BLaER1 treated with 17β-estradiol and CSF1 and Interleukin-3, amounts not matched to agents 10 nM and 100 nM (cell line): ENCODE measurements around the gene CDKAL1.

ENCODE experiments used
- H3K27ac ChIP-seq, 11 experiments: shearing (Covaris generic); formaldehyde crosslinking; 2 replicates each; pipeline ENCODE4 v1.8.1; 2022
- H3K27me3 ChIP-seq, 11 experiments: shearing (Covaris generic); formaldehyde crosslinking; 2 replicates each; pipeline ENCODE4 v1.8.1; 2022
- H3K36me3 ChIP-seq, 11 experiments: shearing (Covaris generic); formaldehyde crosslinking; 2 replicates each; pipeline ENCODE4 v1.8.1; 2022
- H3K4me1 ChIP-seq, 10 experiments: shearing (Covaris generic); formaldehyde crosslinking; 2 replicates each; pipeline ENCODE4 v1.8.1; 2022
- H3K4me2 ChIP-seq, 11 experiments: shearing (Covaris generic); formaldehyde crosslinking; 2 replicates each; pipeline ENCODE4 v1.8.1; 2022
- H3K4me3 ChIP-seq, 10 experiments: shearing (Covaris generic); formaldehyde crosslinking; 2 replicates each; pipeline ENCODE4 v1.8.1; 2022
- H3K9ac ChIP-seq, 11 experiments: shearing (Covaris generic); formaldehyde crosslinking; 2 replicates each; pipeline ENCODE4 v1.8.1; 2022
- H3K9me3 ChIP-seq, 11 experiments: shearing (Covaris generic); formaldehyde crosslinking; replicated peaks in 1 of 11; 2 replicates each; pipeline ENCODE4 v1.8.1; 2022
- H4K20me1 ChIP-seq, 11 experiments: shearing (Covaris generic); formaldehyde crosslinking; 2 replicates each; pipeline ENCODE4 v1.8.1; 2022
- Cebpa-rat ChIP-seq, 11 experiments: shearing (Covaris generic); IDR thresholded peaks; 2 replicates each; pipeline ENCODE4 v1.8.1; 2022

CDKAL1 gene

DNA sequence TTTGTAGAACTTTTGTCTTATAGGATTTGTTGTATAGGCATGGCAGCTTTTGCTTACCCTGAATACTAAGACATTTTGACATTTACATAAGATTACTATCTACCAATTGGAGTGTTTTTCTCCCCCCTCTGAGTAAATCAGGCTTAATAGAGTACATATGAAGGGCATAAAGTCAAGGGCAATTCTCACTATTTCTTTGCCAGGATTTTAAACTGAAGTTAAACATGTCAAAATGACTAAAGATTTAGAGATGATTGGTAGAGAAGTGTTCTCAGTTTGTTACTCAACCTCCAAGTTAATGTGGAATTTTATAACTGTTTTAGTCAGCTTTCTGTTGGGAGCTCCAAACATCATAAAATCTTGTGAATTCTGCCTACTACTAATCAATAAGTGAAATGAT lies 157.8 kb downstream of the CDKAL1 start:
- Histone ChIP-seq H3K9ac (no peak overlapping the region), H4K20me1 (peaks cover 0 to 20% (median 0%) of the 10 kb centered on the region in 11 experiments; a peak in 1 of 22 replicates), H3K9me3 (peaks cover 0 to 10% (median 0%) of the 10 kb centered on the region in 11 experiments; a peak in 1 of 22 replicates), H3K27ac (no peak overlapping the region), H3K27me3 (no peaks in the 10 kb centered on the region), H3K36me3 (peaks cover 0 to 6% (median 0%) of the 10 kb centered on the region in 11 experiments; a peak in 3 of 22 replicates), H3K4me3 (no peak overlapping the region), H3K4me2 (no peak overlapping the region), H3K4me1 (peaks cover 0 to 10% (median 3%) of the 10 kb centered on the region in 10 experiments; a peak in 7 of 20 replicates)
- no peak for TF ChIP-seq Cebpa-rat (IDR thresholded peaks at IDR 0.05)

- H3K4me2 ChIP-seq, result no peak overlapping the region
- H3K9ac ChIP-seq, result no peak overlapping the region
Observed at GRCh38 chr6:20693466-20694063, 159.3 kb downstream of the CDKAL1 start.

DNA sequence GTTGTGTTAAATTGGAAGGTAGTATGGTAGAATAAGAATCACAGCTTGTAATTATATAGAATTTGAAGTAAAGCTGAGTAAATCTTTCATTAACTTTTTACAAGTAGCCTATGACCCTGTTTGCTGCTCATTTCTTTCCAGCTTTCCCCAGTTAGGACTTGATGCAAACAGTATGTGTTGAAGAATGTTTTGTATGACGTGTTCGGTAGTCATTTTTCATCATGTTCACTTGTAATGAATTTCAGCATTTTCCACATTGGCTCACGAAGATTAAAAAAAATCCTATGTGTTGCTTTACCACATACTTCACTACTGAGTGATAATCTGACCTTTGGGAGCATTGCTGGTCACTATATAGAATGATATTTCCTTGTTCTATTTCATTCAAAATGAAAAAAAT lies 162.4 kb downstream of the CDKAL1 start:
- Histone ChIP-seq H3K4me2 (no peak overlapping the region), H3K9ac (no peak overlapping the region), H3K27ac (no peak overlapping the region), H3K4me1 (no peaks in the 10 kb centered on the region), H3K9me3 (no peaks in the 10 kb centered on the region), H3K36me3 (no peaks in the 10 kb centered on the region; a peak in 1 of 22 replicates), H3K4me3 (no peak overlapping the region), H4K20me1 (peaks cover 0 to 12% (median 0%) of the 10 kb centered on the region in 11 experiments; a peak in 1 of 22 replicates), H3K27me3 (no peaks in the 10 kb centered on the region)
- no peak for TF ChIP-seq Cebpa-rat (IDR thresholded peaks at IDR 0.05)

More at GRCh38 chr6:20693466-20694063, 159.3 kb downstream of the CDKAL1 start:
- Histone ChIP-seq H4K20me1 (peaks cover 0 to 20% (median 0%) of the 10 kb centered on the region in 11 experiments; a peak in 1 of 22 replicates), H3K36me3 (peaks cover 0 to 6% (median 0%) of the 10 kb centered on the region in 11 experiments; a peak in 3 of 22 replicates), H3K9me3 (peaks cover 0 to 5% (median 0%) of the 10 kb centered on the region in 11 experiments; a peak in 1 of 22 replicates), H3K27ac (no peak overlapping the region), H3K4me3 (no peak overlapping the region), H3K4me1 (peaks cover 0 to 9% (median 3%) of the 10 kb centered on the region in 10 experiments; a peak in 7 of 20 replicates), H3K27me3 (no peaks in the 10 kb centered on the region)
- TF ChIP-seq Cebpa-rat (IDR thresholded peaks at IDR 0.05), result no peak

DNA sequence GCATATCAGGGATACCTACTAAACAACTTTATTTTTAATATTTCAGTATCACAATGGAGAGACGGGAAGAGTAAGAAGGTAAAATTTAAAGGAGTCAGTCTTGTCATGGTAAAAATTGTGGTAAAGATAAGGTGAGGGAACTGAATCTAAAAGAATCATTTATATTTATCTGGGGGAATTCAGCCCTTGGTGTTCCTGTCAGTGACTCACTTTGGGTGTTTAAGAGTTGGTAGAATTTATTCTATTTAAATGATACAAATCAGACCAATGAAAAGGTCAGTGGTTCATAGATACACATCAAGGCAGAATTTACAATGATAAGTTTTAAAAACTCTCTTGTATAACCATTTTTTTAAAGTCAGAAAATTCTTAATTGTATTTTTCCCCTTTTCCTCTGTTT lies 164.4 kb downstream of the CDKAL1 start:
- no peak overlapping the region for H3K9ac ChIP-seq
- H3K9me3 ChIP-seq, result peaks cover 0 to 9% (median 0%) of the 10 kb centered on the region in 11 experiments; a peak in 1 of 22 replicates
- no peak overlapping the region for H3K27ac ChIP-seq
- H4K20me1 ChIP-seq, result peaks cover 0 to 12% (median 0%) of the 10 kb centered on the region in 11 experiments; a peak in 2 of 22 replicates
- H3K4me1 ChIP-seq, result no peaks in the 10 kb centered on the region
- H3K27me3 ChIP-seq, result no peaks in the 10 kb centered on the region
- H3K36me3 ChIP-seq, result peaks cover 0 to 7% (median 0%) of the 10 kb centered on the region in 11 experiments; a peak in 2 of 22 replicates
- H3K4me3 ChIP-seq, result no peak overlapping the region
- no peak for TF ChIP-seq Cebpa-rat (IDR thresholded peaks at IDR 0.05)
- H3K4me2 ChIP-seq, result no peak overlapping the region

DNA sequence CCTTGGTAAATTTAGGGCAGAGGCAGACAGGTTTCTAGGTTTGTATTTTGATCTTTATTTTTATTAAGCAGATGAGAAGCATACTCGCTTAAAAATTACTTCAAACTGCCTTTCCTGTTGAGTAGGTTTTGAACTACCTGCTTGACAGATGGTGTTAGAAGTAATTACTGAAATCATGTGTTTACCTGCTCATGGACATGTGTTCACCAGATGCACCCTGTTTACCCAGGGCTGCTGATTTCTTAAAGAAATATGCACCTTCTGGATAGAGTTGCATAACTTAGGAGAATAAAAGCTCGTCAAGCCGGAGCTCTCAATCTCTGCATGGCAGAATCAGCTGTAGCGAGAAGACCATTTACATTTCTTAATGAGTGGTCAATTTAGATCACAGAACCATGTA lies 165.1 kb downstream of the CDKAL1 start:
- Histone ChIP-seq H3K9ac (no peak overlapping the region), H3K27ac (no peak overlapping the region), H3K27me3 (no peaks in the 10 kb centered on the region), H4K20me1 (peaks cover 0 to 10% (median 0%) of the 10 kb centered on the region in 11 experiments; a peak in 2 of 22 replicates), H3K9me3 (peaks cover 0 to 9% (median 0%) of the 10 kb centered on the region in 11 experiments; a peak in 1 of 22 replicates), H3K4me3 (no peak overlapping the region), H3K4me1 (no peaks in the 10 kb centered on the region), H3K36me3 (peaks cover 0 to 7% (median 0%) of the 10 kb centered on the region in 11 experiments; a peak in 1 of 22 replicates), H3K4me2 (no peak overlapping the region)
- no peak for TF ChIP-seq Cebpa-rat (IDR thresholded peaks at IDR 0.05)

- Histone ChIP-seq H3K27me3 (no peaks in the 10 kb centered on the region), H4K20me1 (peaks cover 0 to 10% (median 0%) of the 10 kb centered on the region in 11 experiments; a peak in 1 of 22 replicates), H3K4me3 (no peak overlapping the region), H3K4me1 (no peaks in the 10 kb centered on the region), H3K9ac (no peak overlapping the region), H3K9me3 (peaks cover 0 to 9% (median 0%) of the 10 kb centered on the region in 11 experiments; a peak in 1 of 22 replicates), H3K36me3 (peaks cover 0 to 7% (median 0%) of the 10 kb centered on the region in 11 experiments; a peak in 1 of 22 replicates), H3K4me2 (no peak overlapping the region), H3K27ac (no peak overlapping the region)
- TF ChIP-seq Cebpa-rat (IDR thresholded peaks at IDR 0.05), result no peak
Observed at GRCh38 chr6:20700375-20700774, 166.1 kb downstream of the CDKAL1 start.

DNA sequence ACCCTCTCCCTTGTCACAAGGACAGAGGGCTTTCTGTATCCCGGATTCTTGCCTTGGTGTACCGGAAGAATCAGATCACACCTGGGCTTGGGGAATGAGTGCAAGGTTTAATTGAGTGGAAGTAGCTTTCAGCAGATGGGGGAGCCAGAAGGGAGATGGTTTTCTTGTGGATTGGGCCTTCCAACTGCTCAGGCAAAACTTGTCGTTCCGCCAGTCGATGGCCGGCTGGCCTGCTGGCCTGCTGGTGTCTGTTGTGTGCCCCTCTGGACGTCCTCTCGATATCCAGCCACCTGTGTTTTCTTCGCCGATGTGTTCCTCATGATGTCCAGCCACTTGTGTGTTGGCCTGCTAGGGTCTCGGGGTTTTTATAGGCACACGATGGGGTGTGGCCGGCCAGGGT lies 168.1 kb downstream of the CDKAL1 start:
- Histone ChIP-seq H3K9ac (no peak overlapping the region), H4K20me1 (peaks cover 0 to 10% (median 0%) of the 10 kb centered on the region in 11 experiments; a peak in 1 of 22 replicates)
- TF ChIP-seq Cebpa-rat (IDR thresholded peaks at IDR 0.05), result no peak

DNA sequence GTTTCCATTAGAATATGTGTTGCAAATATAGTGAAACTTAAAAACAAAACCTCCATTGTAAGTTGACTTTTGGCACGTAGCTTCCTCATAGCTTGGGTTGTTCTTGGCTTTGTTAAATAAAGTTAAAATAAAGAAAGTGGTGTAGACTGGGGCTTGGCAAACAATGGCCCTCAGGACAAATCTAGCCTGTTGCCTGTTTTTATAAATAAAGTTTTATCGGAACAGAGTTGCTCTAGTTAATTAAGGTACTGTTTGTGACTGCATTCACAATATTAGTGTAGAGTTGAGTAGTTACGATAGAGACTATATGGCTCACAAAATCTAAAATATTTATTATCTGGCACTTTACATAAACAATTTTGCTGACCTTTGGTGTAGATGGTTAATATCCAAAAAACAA lies 168.8 kb downstream of the CDKAL1 start:
- Histone ChIP-seq H4K20me1 (peaks cover 0 to 10% (median 0%) of the 10 kb centered on the region in 11 experiments; a peak in 1 of 22 replicates), H3K27me3 (no peaks in the 10 kb centered on the region), H3K9me3 (peaks cover 0 to 9% (median 0%) of the 10 kb centered on the region in 11 experiments; a peak in 1 of 22 replicates), H3K36me3 (peaks cover 0 to 7% (median 0%) of the 10 kb centered on the region in 11 experiments; a peak in 1 of 22 replicates), H3K27ac (no peak overlapping the region), H3K4me1 (no peaks in the 10 kb centered on the region), H3K4me2 (no peak overlapping the region), H3K4me3 (no peak overlapping the region), H3K9ac (no peak overlapping the region)
- TF ChIP-seq Cebpa-rat (IDR thresholded peaks at IDR 0.05), result no peak

More for the DNA sequence above, 168.1 kb downstream of the CDKAL1 start:
- no peak overlapping the region for H3K4me2 ChIP-seq
- H3K27ac ChIP-seq, result no peak overlapping the region
- no peak overlapping the region for H3K4me3 ChIP-seq
- peaks cover 0 to 7% (median 0%) of the 10 kb centered on the region in 11 experiments; a peak in 1 of 22 replicates for H3K36me3 ChIP-seq
- no peaks in the 10 kb centered on the region for H3K27me3 ChIP-seq
- H3K4me1 ChIP-seq, result no peaks in the 10 kb centered on the region
- H3K9me3 ChIP-seq, result peaks cover 0 to 9% (median 0%) of the 10 kb centered on the region in 11 experiments; a peak in 1 of 22 replicates

DNA sequence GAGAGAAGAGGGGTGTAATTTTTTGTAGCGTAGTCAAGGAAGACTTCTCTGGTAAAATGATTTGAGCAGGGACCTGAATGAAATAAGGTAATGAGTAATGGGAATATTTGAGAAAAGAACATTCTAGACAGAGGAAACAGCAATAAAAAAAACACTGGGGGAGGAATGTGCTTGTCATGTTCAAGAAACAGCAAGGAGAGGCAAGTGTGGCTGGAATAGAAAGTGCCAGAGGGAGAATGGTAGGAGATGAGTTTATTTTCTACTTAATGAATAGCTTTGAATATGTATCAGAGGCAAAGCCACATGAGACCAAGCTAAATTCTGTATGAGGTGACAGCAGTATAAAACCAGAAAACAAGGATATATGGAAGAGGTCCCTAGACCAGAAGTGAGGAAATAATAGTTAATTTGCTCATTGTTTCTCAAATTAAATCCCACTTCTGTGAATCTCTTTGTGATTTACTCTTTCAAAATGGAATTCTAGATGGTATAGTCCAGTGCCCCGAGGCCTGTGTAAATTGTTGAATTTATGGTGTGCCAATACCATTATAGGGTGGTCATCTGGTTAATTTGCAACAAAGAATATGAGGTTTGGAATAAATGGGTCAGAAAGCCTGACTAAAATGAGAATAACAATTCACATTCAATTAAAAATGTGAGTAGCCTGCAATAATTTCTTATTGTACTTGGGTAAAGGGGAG lies 170.2 kb downstream of the CDKAL1 start:
- peaks cover 0 to 7% (median 0%) of the 10 kb centered on the region in 11 experiments; a peak in 1 of 22 replicates for H3K36me3 ChIP-seq
- no peak for TF ChIP-seq Cebpa-rat (IDR thresholded peaks at IDR 0.05)
- H3K9me3 ChIP-seq, result peaks cover 0 to 9% (median 0%) of the 10 kb centered on the region in 11 experiments; a peak in 1 of 22 replicates
- no peak overlapping the region for H3K9ac ChIP-seq
- no peaks in the 10 kb centered on the region for H3K27me3 ChIP-seq
- no peak overlapping the region for H3K27ac ChIP-seq
- no peak overlapping the region for H3K4me3 ChIP-seq
- H3K4me1 ChIP-seq, result peaks cover 0 to 6% (median 4%) of the 10 kb centered on the region in 10 experiments; a peak in 13 of 20 replicates
- H3K4me2 ChIP-seq, result no peak overlapping the region
- H4K20me1 ChIP-seq, result peaks cover 0 to 10% (median 0%) of the 10 kb centered on the region in 11 experiments; a peak in 1 of 22 replicates
